Neutrophil (primary cell): ENCODE data around the gene SERPINB8.

Source experiments
- H3K27ac ChIP-seq: fragments of 200-600 bp; sonication (generic); 2 replicates; pipeline ENCODE4 v1.5.1; 2016; ENCODE audit warnings: mild to moderate bottlenecking, moderate library complexity
- H3K27me3 ChIP-seq: fragments of 200-600 bp; sonication (generic); 2 replicates; pipeline ENCODE4 v1.6.0; 2016; ENCODE audit warnings: mild to moderate bottlenecking
- H3K36me3 ChIP-seq: fragments of 200-600 bp; sonication (generic); 2 replicates; pipeline ENCODE4 v1.5.1; 2017
- H3K4me1 ChIP-seq, 2 experiments: fragments of 200-600 bp in 1 of 2; sonication (generic) in 1 of 2; 1 replicate in 1 of 2; 2 replicates in 1 of 2; pipeline versions ENCODE4 v1.5.1 to v1.6.1; 2013 to 2016; ENCODE audit warnings: low read depth in 1 of 2, low read length in 1 of 2, mild to moderate bottlenecking in 1 of 2, moderate library complexity in 1 of 2; ENCODE audit not compliant: control insufficient read depth in 1 of 2, insufficient read depth in 1 of 2
- H3K4me3 ChIP-seq, 2 experiments: fragments of 200-600 bp in 1 of 2; sonication (generic) in 1 of 2; 1 replicate in 1 of 2; 2 replicates in 1 of 2; pipeline ENCODE4 v1.5.1; 2013 to 2016; ENCODE audit warnings: low read depth in 1 of 2, low read length in 1 of 2, mild to moderate bottlenecking in 1 of 2, moderate library complexity in 1 of 2
- H3K9me3 ChIP-seq: fragments of 200-600 bp; sonication (generic); 2 replicates; pipeline ENCODE4 v1.5.1; 2016
- CTCF ChIP-seq: fragments of 200-600 bp; sonication (generic); IDR thresholded peaks from 2 replicates; pipeline ENCODE4 v1.5.1; 2016; ENCODE audit warnings: antibody characterized with exemption

SERPINB8 gene

DNA sequence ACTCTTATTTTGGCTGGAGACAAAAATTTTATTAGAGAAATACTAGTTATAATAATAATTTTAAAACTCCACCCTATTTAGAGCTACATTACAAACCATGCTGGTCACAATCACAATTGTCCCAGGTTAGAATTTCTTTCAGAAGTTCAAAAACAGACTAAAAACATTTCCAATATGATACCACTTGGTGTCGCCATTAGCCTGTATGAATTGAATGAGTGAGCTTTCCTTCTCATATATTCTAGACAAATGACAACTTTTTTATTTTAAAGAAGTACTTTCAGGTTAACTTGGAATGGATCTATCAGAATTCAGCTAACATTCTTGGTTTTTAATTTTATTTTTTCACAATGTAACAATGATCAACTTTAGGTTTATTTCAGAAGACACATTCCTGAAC, 48.0 kb downstream of the SERPINB8 start:
- H3K4me1 ChIP-seq: no peaks in the 10 kb centered on the region
- H3K4me3 ChIP-seq: no peak overlapping the region
- H3K9me3 ChIP-seq: no peaks in the 10 kb centered on the region
- no peaks in the 10 kb centered on the region for H3K27me3 ChIP-seq
- H3K36me3 ChIP-seq: no peaks in the 10 kb centered on the region
- TF ChIP-seq CTCF: no peak
- no peak overlapping the region for H3K27ac ChIP-seq

DNA sequence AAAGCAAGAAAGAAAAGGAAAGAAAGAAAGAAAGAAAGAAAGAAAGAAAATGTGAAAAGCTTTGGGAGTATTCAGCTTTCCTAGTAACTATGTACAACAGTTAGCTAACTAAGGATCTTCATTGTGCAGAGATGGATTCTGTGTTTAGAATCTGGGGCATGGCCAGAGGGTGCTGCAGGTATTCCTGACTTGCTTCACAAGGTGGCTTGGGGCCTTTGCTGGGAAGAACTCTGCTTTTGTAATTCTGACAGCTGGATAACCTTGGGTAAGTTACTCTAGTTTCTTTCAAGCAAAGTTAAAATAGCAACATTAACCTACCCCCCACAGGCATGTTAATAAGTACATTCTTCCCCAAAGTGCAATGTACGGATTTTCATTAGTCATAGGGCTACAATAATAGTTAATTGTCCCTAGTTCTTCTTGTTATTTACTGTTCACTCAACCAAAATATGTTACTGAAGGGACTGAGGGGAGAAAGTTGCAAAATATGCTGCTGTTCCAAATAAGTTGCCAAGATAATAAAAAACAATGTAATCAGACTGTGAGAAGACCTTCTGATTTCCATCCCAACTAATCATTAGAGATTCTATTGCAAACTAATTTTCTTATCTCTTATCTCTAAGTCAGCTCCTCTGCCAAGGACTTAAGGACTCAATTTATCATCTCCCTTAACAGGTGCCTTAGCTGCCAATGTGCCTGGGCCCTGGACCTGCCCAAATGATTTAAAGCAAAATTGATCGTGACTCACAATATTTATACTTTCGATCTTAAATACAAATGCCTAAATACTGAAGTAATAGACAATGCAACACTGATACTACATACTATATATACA, 50.3 kb downstream of the SERPINB8 start:
- no peaks in the 10 kb centered on the region for H3K36me3 ChIP-seq
- no peak overlapping the region for H3K4me3 ChIP-seq
- no peak for TF ChIP-seq CTCF
- no peak overlapping the region for H3K27ac ChIP-seq
- H3K27me3 ChIP-seq: no peaks in the 10 kb centered on the region
- H3K9me3 ChIP-seq: no peaks in the 10 kb centered on the region
- H3K4me1 ChIP-seq: no peaks in the 10 kb centered on the region

DNA sequence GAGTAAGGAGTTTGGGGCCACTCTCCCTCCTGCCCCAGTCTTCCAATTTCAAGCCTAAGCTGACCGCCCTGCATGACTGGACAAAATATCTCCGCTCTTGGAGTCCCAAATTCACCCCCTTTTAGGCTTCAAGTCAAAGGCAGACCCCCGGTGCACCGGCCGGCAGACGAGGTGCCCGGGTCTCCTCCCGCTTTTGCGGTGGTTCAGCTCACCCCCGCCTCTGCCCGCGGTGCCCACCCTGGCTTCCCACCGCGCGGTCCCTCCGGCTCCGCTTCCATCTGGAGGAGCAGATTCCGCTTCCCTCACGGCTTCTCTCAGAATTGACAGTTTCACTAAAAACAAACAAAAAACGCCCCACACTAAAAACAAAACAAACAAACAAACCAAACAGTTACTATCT, 56.5 kb downstream of the SERPINB8 start:
- no peaks in the 10 kb centered on the region for H3K36me3 ChIP-seq
- no peaks in the 10 kb centered on the region for H3K27me3 ChIP-seq
- no peaks in the 10 kb centered on the region for H3K9me3 ChIP-seq
- H3K4me1 ChIP-seq: no peaks in the 10 kb centered on the region
- no peak for TF ChIP-seq CTCF
- no peak overlapping the region for H3K4me3 ChIP-seq
- no peak overlapping the region for H3K27ac ChIP-seq

GRCh38 chr18:64027931-64028695, 58.2 kb downstream of the SERPINB8 start:
- Histone ChIP-seq H3K4me1 (no peaks in the 10 kb centered on the region), H3K36me3 (no peaks in the 10 kb centered on the region)
- no peak for TF ChIP-seq CTCF

GRCh38 chr18:64029096-64029495, 59.2 kb downstream of the SERPINB8 start:
- Histone ChIP-seq H3K36me3 (no peaks in the 10 kb centered on the region), H3K4me3 (no peak overlapping the region), H3K27me3 (no peaks in the 10 kb centered on the region), H3K4me1 (no peaks in the 10 kb centered on the region), H3K9me3 (no peaks in the 10 kb centered on the region), H3K27ac (no peak overlapping the region)
- TF ChIP-seq CTCF: no peak

More at GRCh38 chr18:64027931-64028695, 58.2 kb downstream of the SERPINB8 start:
- Histone ChIP-seq H3K27me3 (no peaks in the 10 kb centered on the region), H3K4me3 (no peak overlapping the region), H3K9me3 (no peaks in the 10 kb centered on the region), H3K27ac (no peak overlapping the region)
